Neural cell (in vitro differentiated cells): ENCODE results near the gene MDM1. TPM values are rescaled to one million over a fixed set of nuclear protein-coding genes. Genes with fewer than 3 reads are reported as not detected.

Experiments
- H2AFZ ChIP-seq: fragments of 200-600, 300-800 bp; sonication (generic), shearing (Covaris generic); 2 replicates; pipeline ENCODE4 v1.6.0; 2014; ENCODE audit warnings: low read depth, mild to moderate bottlenecking, antibody characterized with exemption, low read length, moderate library complexity
- H3F3A ChIP-seq: fragments of 200-600 bp; shearing (Covaris generic); 2 replicates; pipeline ENCODE4 v1.6.1; 2016; ENCODE audit warnings: mild to moderate bottlenecking, moderate library complexity, mixed read lengths, antibody characterized with exemption, low read length; ENCODE audit not compliant: insufficient read depth, poor library complexity, severe bottlenecking
- H3K27ac ChIP-seq: fragments of 200-600, 300-800 bp; sonication (generic), shearing (Covaris generic); 2 replicates; pipeline ENCODE4 v1.5.1; 2014; ENCODE audit warnings: mild to moderate bottlenecking, low read length, moderate library complexity
- H3K27me3 ChIP-seq: fragments of 300-800, 200-600 bp; sonication (generic), shearing (Covaris generic); 2 replicates; pipeline ENCODE4 v1.6.0; 2014; ENCODE audit warnings: mild to moderate bottlenecking, low read depth, low read length, moderate library complexity; ENCODE audit not compliant: insufficient read depth
- H3K36me3 ChIP-seq: fragments of 300-800, 200-600 bp; sonication (generic), shearing (Covaris generic); 2 replicates; pipeline ENCODE4 v1.5.1; 2014; ENCODE audit warnings: mild to moderate bottlenecking, antibody characterized with exemption, low read length, moderate library complexity; ENCODE audit not compliant: insufficient read depth
- H3K4me2 ChIP-seq: fragments of 300-800, 200-600 bp; sonication (generic), shearing (Covaris generic); 2 replicates; pipeline ENCODE4 v1.6.0; 2014; ENCODE audit warnings: mild to moderate bottlenecking, low read length
- H3K4me3 ChIP-seq: fragments of 300-800, 200-600 bp; sonication (generic), shearing (Covaris generic); 2 replicates; pipeline ENCODE4 v1.5.1; 2014; ENCODE audit warnings: mild to moderate bottlenecking, low read length, moderate library complexity
- H3K79me2 ChIP-seq: fragments of 200-600 bp; shearing (Covaris generic); replicated peaks from 2 replicates; pipeline ENCODE4 v1.6.0; 2014; ENCODE audit warnings: mild to moderate bottlenecking, low read length, moderate library complexity; ENCODE audit not compliant: insufficient read depth
- H3K9ac ChIP-seq: fragments of 300-800, 200-600 bp; sonication (generic), shearing (Covaris generic); 2 replicates; pipeline ENCODE4 v1.6.1; 2016; ENCODE audit warnings: mild to moderate bottlenecking, low read length, mixed read lengths
- H3K9me2 ChIP-seq: fragments of 200-600 bp; shearing (Covaris generic); 2 replicates; pipeline ENCODE4 v1.6.1; 2016; ENCODE audit warnings: mild to moderate bottlenecking, low read length, mixed read lengths; ENCODE audit not compliant: insufficient read depth
- H3K9me3 ChIP-seq: fragments of 200-600, 300-800 bp; sonication (generic), shearing (Covaris generic); 2 replicates; pipeline ENCODE4 v1.6.1; 2016; ENCODE audit warnings: mild to moderate bottlenecking, mixed run types, low read length, moderate library complexity, mixed read lengths
- H4K20me1 ChIP-seq: fragments of 200-600 bp; shearing (Covaris generic); 2 replicates; pipeline ENCODE4 v1.6.1; 2016; ENCODE audit warnings: mild to moderate bottlenecking, mixed run types; ENCODE audit not compliant: insufficient read depth
- CTCF ChIP-seq: fragments of 450-650 bp; IDR thresholded peaks from 2 replicates; pipeline ENCODE4 v1.5.1; 2014; ENCODE audit warnings: antibody characterized with exemption, mild to moderate bottlenecking, moderate library complexity; ENCODE audit not compliant: poor library complexity, severe bottlenecking
- EP300 ChIP-seq: fragments of 450-650 bp; conservative IDR thresholded peaks from 2 replicates; pipeline ENCODE4 v1.6.1; 2014; ENCODE audit warnings: antibody characterized with exemption, mild to moderate bottlenecking, moderate library complexity; ENCODE audit not compliant: poor library complexity, severe bottlenecking
- EZH2 ChIP-seq: fragments of 200-600, 300-800 bp; shearing (Covaris generic), sonication (generic); IDR thresholded peaks from 2 replicates; pipeline ENCODE4 v1.6.1; 2014; ENCODE audit warnings: antibody characterized with exemption, low read length, borderline replicate concordance, mild to moderate bottlenecking; ENCODE audit not compliant: insufficient read depth, poor library complexity, severe bottlenecking
- MXI1 ChIP-seq: fragments of 450-650 bp; conservative IDR thresholded peaks from 2 replicates; pipeline ENCODE4 v1.6.1; 2014; ENCODE audit warnings: antibody characterized with exemption, mild to moderate bottlenecking; ENCODE audit not compliant: poor library complexity, severe bottlenecking
- POLR2AphosphoS5 ChIP-seq: IDR thresholded peaks from 2 replicates; pipeline ENCODE4 v1.6.1; 2012
- RAD21 ChIP-seq: fragments of 450-650 bp; conservative IDR thresholded peaks from 2 replicates; pipeline ENCODE4 v1.6.1; 2014; ENCODE audit warnings: antibody characterized with exemption, mild to moderate bottlenecking, moderate library complexity
- SMC3 ChIP-seq: fragments of 450-650 bp; conservative IDR thresholded peaks from 2 replicates; pipeline ENCODE4 v1.6.1; 2014; ENCODE audit warnings: antibody characterized with exemption, mild to moderate bottlenecking, moderate library complexity; ENCODE audit not compliant: poor library complexity
- TAF1 ChIP-seq: IDR thresholded peaks from 2 replicates; pipeline ENCODE4 v1.6.1; 2012; ENCODE audit warnings: low read depth
- polyA plus RNA-seq: library from polyadenylated mRNA; depleted of rRNA; stranded (reverse); fragments of >200 nt; gene quantifications from 2 replicates; pipeline ENCODE4 v1.2.3, GENCODE V29; 2014
- TF ChIP-seq, protein P1 (sequence below): IDR thresholded peaks from 2 replicates; pipeline ENCODE4 v1.6.1; 2012; ENCODE audit warnings: borderline replicate concordance

MDM1 gene
- polyA plus RNA-seq, 1 donor from 2014 or later, result 35.5 TPM

- no peak for TF ChIP-seq EZH2
- no peak for TF ChIP-seq MXI1
These were observed 37.9 kb downstream of the MDM1 start (continued) for GRCh38 chr12:68294251-68294650.

GRCh38 chr12:68293347-68293746 is 38.8 kb downstream of the MDM1 start:
- Histone ChIP-seq H3K36me3 (no peaks in the 10 kb centered on the region), H3K79me2 (no peaks in the 10 kb centered on the region), H3K4me2 (no peak overlapping the region), H3K4me3 (no peak overlapping the region), H4K20me1 (no peaks in the 10 kb centered on the region), H3K9me3 (no peaks in the 10 kb centered on the region), H3F3A (no peaks in the 10 kb centered on the region), H3K27ac (no peak overlapping the region), H3K27me3 (no peaks in the 10 kb centered on the region), H3K9me2 (no peaks in the 10 kb centered on the region), H2AFZ (no peak overlapping the region), H3K9ac (no peak overlapping the region)
- TF ChIP-seq POLR2AphosphoS5, result no peak
- no peak for TF ChIP-seq SMC3
- no peak for TF ChIP-seq EP300
- TF ChIP-seq CTCF, result no peak
- no peak for TF ChIP-seq RAD21
- TF ChIP-seq, protein P1, sequence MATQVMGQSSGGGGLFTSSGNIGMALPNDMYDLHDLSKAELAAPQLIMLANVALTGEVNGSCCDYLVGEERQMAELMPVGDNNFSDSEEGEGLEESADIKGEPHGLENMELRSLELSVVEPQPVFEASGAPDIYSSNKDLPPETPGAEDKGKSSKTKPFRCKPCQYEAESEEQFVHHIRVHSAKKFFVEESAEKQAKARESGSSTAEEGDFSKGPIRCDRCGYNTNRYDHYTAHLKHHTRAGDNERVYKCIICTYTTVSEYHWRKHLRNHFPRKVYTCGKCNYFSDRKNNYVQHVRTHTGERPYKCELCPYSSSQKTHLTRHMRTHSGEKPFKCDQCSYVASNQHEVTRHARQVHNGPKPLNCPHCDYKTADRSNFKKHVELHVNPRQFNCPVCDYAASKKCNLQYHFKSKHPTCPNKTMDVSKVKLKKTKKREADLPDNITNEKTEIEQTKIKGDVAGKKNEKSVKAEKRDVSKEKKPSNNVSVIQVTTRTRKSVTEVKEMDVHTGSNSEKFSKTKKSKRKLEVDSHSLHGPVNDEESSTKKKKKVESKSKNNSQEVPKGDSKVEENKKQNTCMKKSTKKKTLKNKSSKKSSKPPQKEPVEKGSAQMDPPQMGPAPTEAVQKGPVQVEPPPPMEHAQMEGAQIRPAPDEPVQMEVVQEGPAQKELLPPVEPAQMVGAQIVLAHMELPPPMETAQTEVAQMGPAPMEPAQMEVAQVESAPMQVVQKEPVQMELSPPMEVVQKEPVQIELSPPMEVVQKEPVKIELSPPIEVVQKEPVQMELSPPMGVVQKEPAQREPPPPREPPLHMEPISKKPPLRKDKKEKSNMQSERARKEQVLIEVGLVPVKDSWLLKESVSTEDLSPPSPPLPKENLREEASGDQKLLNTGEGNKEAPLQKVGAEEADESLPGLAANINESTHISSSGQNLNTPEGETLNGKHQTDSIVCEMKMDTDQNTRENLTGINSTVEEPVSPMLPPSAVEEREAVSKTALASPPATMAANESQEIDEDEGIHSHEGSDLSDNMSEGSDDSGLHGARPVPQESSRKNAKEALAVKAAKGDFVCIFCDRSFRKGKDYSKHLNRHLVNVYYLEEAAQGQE, result no peak
- TF ChIP-seq TAF1, result no peak
- TF ChIP-seq EZH2, result no peak
- TF ChIP-seq MXI1, result no peak

DNA sequence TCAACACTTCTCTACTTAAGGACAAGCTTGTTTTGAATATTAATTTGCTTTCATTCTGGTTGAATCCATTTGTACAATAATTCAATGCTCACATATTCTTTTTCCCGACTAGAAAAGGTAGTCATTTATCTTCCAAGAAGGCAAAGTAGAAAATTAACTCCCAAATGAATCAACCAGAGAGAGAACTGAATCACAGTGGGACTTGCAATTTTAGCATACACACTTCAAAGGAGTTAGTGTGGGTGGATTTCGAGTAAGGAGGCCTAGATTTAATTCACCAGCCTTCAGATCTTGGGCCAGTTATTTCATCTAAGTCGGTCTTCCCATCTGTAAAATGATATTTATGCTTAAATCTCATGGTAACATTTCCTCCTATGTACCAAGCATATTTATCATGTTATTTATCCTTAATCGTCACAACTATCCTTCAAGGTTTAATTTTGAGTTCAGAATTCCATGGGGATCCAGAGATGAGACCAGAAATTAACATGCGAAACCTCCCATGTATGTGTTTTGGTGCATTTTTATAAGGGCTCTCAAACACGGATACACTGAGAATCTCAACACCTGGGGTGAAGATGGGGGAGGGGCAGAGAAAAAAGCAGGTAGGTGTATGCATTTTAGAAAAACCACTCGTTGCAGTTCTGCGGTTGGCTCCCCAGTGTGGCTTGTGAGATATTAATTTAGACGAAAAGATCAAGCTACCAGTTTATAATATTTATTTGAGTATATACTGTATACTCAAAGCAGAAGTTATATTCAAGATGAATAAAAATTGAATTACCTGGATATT is 39.8 kb downstream of the MDM1 start:
- Histone ChIP-seq H3K9me3 (no peaks in the 10 kb centered on the region), H3K9me2 (no peaks in the 10 kb centered on the region), H3K4me2 (no peak overlapping the region), H3K36me3 (no peaks in the 10 kb centered on the region), H3F3A (no peaks in the 10 kb centered on the region), H3K4me3 (no peak overlapping the region), H3K27ac (no peak overlapping the region), H4K20me1 (no peaks in the 10 kb centered on the region), H2AFZ (no peak overlapping the region), H3K27me3 (no peaks in the 10 kb centered on the region), H3K79me2 (no peaks in the 10 kb centered on the region), H3K9ac (no peak overlapping the region)
- TF ChIP-seq CTCF, result no peak
- no peak for TF ChIP-seq MXI1
- no peak for TF ChIP-seq POLR2AphosphoS5
- TF ChIP-seq, protein P1, result no peak
- no peak for TF ChIP-seq EP300
- TF ChIP-seq RAD21, result no peak
- no peak for TF ChIP-seq EZH2
- no peak for TF ChIP-seq TAF1
- TF ChIP-seq SMC3, result no peak
